ENCODE measurements around the gene SH2D3A.

SH2D3A gene

DNA sequence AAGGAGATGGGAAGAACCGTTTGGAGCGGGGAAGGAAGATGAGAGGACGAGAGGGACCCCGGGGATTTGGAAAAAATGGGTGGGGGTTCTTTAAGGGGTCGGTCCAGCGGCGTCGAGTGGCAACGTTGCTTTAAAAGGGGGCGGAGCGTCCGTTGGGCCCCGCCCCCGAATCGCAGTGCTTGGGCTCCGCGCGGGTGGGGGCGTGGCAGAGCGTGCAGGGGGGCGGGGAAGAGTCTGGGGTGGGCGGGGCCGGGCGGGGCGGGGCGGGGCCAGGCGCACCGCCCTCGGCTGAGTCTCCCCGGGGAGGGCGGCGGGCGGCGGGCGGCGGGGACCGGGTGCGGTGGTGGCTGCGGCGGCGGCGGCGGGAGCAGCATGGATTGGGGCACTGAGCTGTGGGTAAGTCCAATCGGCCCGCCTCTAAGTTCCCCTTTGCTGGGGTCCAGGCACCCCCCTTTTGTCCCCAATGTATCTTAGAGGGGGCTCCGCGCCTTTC is 27.8 kb downstream of the SH2D3A start, which contains the start of gene TRIP10:
TSS of gene TRIP10 (plus strand) at position 291 of the 493 bp plus-strand sequence. CDS start at position 373, 82 bp downstream.
- in situ Hi-C loops (cut with MboI; ENCODE audit: low pct_unique_long_range_greater_than_20kb, low sequenced_read_pairs, unreplicated experiment), result loop anchor here (10.0 kb wide), 1 partner anchor 215 kb away; no protein-coding TSS in a partner anchor
- TF ChIP-seq, protein P1, sequence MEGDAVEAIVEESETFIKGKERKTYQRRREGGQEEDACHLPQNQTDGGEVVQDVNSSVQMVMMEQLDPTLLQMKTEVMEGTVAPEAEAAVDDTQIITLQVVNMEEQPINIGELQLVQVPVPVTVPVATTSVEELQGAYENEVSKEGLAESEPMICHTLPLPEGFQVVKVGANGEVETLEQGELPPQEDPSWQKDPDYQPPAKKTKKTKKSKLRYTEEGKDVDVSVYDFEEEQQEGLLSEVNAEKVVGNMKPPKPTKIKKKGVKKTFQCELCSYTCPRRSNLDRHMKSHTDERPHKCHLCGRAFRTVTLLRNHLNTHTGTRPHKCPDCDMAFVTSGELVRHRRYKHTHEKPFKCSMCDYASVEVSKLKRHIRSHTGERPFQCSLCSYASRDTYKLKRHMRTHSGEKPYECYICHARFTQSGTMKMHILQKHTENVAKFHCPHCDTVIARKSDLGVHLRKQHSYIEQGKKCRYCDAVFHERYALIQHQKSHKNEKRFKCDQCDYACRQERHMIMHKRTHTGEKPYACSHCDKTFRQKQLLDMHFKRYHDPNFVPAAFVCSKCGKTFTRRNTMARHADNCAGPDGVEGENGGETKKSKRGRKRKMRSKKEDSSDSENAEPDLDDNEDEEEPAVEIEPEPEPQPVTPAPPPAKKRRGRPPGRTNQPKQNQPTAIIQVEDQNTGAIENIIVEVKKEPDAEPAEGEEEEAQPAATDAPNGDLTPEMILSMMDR (IDR thresholded peaks at IDR 0.05; ENCODE audit: extremely low read depth, insufficient read depth, missing control alignments), result no peak
- peak; percentile 98 for DNase-seq (ENCODE audit: low spot score)

- no peak for DNase-seq (ENCODE audit: low spot score)
- TF ChIP-seq, protein P1 (IDR thresholded peaks at IDR 0.05; ENCODE audit: extremely low read depth, insufficient read depth, missing control alignments), result no peak
- in situ Hi-C loops (cut with MboI; ENCODE audit: low pct_unique_long_range_greater_than_20kb, low sequenced_read_pairs, unreplicated experiment), result loop anchor here (10.0 kb wide), 1 partner anchor 214 kb away; no protein-coding TSS in a partner anchor
Observed at GRCh38 chr19:6738787-6739389, 28.3 kb downstream of the SH2D3A start.

DNA sequence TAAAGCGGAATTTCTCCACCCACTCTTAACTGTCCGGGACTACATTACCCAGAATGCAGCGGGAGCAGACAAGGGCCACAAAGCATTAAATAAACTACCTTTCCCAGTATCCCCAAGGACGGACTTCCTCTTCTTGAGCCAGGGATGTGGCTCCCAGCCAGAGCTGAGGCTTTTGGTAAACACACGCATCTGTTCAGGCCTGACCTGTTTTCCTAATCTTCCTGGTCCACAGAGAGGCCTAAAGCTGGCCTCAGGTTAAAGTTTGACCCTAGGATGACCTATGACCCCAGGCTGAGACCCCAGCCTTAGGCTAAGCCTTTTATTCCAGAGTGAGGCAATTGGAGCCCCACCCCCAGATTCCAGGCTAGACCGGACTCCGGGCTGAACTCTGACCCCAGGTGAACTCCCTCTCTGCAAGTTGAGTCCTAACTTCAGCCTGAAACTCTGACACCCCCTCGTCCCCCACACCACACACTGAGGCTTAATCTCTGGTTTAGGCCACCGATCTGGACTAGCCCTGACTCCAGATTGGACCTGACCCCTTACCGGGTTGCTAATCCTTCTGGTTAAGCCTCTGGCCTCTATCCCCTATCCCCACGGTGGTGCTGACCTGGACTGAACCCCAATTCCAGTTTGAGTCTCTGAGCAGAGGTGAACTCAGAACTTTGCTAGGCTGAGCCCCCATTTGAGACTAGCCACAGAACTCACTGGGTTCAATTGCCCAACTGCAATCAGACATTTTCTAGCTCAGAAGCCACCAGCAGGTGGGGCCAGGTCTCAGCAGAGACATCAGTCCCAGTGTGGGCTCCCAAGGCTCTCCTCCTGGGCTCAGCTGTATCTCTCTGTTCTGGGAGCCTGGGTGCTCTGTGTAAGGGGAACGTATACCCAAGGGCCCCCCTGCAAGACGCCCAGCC is 29.1 kb downstream of the SH2D3A start:
- in situ Hi-C loops (cut with MboI; ENCODE audit: low pct_unique_long_range_greater_than_20kb, low sequenced_read_pairs, unreplicated experiment), result loop anchor here (10.0 kb wide), 1 partner anchor 213 kb away; no protein-coding TSS in a partner anchor
- TF ChIP-seq, protein P1 (IDR thresholded peaks at IDR 0.05; ENCODE audit: extremely low read depth, insufficient read depth, missing control alignments), result peak; percentile 86
- DNase-seq (ENCODE audit: low spot score), result peak; percentile 82

DNA sequence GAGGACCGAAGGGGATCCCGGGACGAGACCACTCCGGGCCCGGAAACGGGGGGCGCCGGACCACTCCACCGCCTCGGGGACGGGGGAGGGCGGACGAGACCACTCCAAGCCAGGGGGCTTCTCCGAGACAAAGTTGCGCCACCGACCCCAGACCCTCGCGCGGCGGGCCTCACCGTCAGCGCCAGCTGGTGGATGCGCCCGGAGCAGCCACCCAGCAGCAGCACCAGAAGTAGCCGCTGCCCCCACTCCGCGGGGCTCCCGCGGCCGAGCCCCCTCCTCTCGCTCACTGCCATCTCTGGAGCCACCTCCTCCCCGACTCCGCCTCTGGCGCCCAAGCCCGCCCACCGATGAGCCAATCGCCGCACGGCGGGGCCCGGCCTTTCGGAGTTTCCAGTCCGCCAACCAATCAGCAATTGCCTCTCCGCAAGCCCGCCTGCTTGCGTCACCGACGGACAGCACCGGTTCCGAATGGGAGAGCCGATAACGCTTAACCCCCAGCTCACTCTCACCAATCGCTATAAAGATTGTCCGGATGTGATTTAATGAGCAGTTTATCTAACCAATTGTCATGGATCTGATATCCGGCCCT is 29.9 kb downstream of the SH2D3A start, which contains the start of gene GPR108:
TSS of gene GPR108 (minus strand) at position 297 of the 589 bp plus-strand sequence. CDS start at position 293, 4 bp downstream.
- in situ Hi-C loops (cut with MboI; ENCODE audit: low pct_unique_long_range_greater_than_20kb, low sequenced_read_pairs, unreplicated experiment), result loop anchor here (10.0 kb wide), 1 partner anchor 213 kb away; no protein-coding TSS in a partner anchor
- TF ChIP-seq, protein P1 (IDR thresholded peaks at IDR 0.05; ENCODE audit: extremely low read depth, insufficient read depth, missing control alignments), result no peak
- DNase-seq (ENCODE audit: low spot score), result peak; percentile 99

DNA sequence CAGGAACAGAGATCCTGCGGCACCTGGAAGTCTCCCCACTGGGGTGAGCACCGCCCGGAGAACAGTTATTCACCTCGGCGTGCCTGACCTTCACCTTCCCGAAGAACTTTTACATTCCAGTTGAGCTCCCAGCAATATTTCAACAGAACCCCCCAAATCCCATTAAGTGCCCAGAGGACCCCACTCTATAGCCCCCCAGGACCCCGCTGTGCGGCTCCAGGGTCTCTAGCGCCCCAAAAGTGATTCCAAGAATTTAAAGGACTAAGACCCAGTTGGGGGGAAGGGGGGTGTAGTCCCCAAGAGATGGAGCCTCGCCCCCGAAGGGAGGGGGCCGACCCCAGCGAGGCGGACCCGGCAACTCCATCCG is 30.3 kb downstream of the SH2D3A start:
- TF ChIP-seq, protein P1 (IDR thresholded peaks at IDR 0.05; ENCODE audit: extremely low read depth, insufficient read depth, missing control alignments), result no peak
- in situ Hi-C loops (cut with MboI; ENCODE audit: low pct_unique_long_range_greater_than_20kb, low sequenced_read_pairs, unreplicated experiment), result loop anchor here (10.0 kb wide), 1 partner anchor 212 kb away; no protein-coding TSS in a partner anchor
- no peak for DNase-seq (ENCODE audit: low spot score)

Measured in GM13977 (cell line).